Smooth muscle cell of bladder (primary cell): ENCODE results near the gene MIOS. TPM values are rescaled to one million over a fixed set of nuclear protein-coding genes. Genes with fewer than 3 reads are reported as not detected.

ENCODE experiments used
- total RNA-seq: library from RNA; depleted of rRNA; stranded (reverse); fragments of >200 nt; gene quantifications from 2 replicates; pipeline ENCODE4 v1.2.3, GENCODE V29; 2014

MIOS gene
- 22.8 and 25.0 TPM in 2 replicates for total RNA-seq

DNA sequence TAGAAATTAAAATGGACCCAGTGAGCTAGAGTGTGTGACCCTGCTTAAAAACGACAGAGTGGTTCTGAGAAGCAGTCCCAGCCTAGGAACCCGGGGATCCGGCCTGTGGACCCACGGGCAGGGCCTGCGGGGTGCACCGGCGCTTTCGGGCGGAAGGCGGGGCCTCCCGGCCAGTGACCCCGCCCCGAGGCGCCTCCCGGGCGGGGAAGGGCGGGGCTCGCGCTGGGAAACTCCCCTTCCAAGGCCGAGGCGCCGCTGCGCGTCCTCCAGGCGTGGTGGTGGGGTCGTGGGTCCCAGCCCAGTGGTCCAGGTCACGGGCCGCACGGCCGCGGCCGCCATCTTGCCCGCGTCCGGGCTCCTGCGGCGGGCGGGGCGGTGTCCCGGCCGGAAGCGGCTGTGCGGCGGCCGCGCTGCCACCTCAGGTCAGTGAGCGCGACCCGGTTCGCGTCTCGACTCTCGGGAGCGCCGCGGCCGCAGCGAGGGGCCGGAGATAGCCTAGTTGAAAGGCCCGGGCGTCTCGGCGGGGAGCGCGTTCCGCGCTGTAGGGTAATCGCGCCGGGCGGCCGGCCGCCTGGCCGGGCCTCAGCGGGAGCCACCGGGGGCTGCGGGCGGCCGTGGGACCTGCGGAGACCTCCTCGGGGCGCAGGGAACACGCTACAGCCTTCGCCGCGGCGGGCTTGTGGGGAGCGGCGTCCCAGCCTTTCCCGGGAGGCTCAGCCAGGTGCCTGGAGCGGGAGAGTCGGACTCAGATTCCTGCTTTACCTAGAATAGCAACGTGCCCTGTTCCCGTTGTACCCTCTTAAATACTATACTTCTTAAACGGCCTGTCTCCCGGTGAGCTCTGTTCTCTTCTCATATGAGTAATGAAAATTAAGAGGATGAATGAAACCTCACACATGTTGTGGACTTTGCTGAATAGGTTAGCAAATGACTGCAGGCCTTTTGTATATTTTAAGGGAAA is at the start of gene MIOS:
MIOS (plus strand) TSS at position 234 of the 961 bp plus-strand sequence. CDS start 5,592 bp downstream, outside the sequence.

GRCh38 chr7:7535691-7536090 is 31.0 kb upstream of the MIOS start, which contains the start of gene COL28A1:
Gene COL28A1 (minus strand): TSS chr7:7535873. CDS start chr7:7532875, 2,998 bp downstream.

DNA sequence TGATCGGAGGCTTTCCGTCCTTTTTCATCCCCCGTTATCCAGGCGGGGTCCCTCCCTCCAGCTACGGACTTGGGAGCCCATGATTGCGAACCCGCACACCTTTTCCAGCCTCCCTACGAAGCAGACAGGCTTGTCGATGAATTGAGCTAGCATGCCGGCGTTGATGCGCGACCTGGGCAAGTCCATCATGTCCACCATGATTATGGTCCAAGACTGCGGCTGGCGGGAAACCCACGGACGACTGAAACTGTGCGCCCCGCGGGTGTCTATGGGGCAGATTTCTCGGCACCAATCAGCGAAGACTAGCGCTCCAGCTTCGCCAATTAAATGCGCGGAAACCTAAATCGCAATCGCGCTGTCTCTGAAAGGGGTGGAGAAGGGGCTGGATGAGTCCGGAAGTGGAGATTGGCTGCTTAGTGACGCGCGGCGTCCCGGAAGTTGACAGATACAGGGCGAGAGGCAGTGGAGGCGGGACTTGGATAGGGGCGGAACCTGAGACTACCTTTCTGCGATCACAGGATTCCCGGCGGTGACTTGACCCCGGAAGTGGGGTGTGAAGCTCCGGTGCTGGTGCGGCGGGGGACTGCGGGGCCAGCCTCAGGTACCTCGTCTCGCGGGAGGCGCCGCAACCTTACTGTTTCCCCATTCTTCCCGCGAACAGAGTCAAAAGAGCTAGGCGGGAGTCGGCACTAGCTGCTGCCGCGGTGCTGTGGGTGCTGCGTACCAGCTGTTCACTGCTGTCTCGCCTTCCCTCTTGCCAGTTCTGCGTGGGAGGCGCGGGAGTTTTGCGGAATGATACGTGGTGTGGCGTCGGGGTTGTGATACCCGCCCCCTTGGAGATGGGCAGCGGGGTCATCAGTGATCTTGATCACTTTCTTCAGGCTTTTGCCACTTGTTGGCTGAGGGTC is 73.8 kb downstream of the MIOS start, which contains the start of gene UMAD1:
UMAD1 (plus strand) TSS at position 532 of the 908 bp plus-strand sequence. CDS start 32,620 bp downstream, outside the sequence.

Other genes starting within 250 kb of the MIOS start
- 0.14 TPM in 1 of 2 replicates, not detected in the other for gene COL28A1, start 31.0 kb upstream of the MIOS start, total RNA-seq
- 9.5 and 10.6 TPM in 2 replicates for gene UMAD1, start 73.9 kb downstream of the MIOS start, total RNA-seq
- 16.4 and 21.9 TPM in 2 replicates for gene RPA3, start 151.7 kb downstream of the MIOS start, total RNA-seq